ENCODE data around the gene TMEM129.

Gene TMEM129

GRCh38 chr4:1745697-1746096 lies 24.6 kb upstream of the TMEM129 start:
- no peaks in the 10 kb centered on the region for H3K9me3 ChIP-seq (ENCODE audit: control insufficient read depth, insufficient read depth, low read depth, low read length)
- ChIA-PET POLR2A (interaction anchor here (1.7 to 2.2 kb wide), 3 partner anchors 9 to 47 kb away, joined by 4 to 6 read pairs (median 5); partner anchors contain the start of genes FGFR3, TACC3 and TMEM129), CTCF (interaction anchor here (0.5 to 8.0 kb wide), 7 partner anchors 13 to 560 kb away, joined by 3 to 148 read pairs (median 3); no protein-coding TSS in a partner anchor)
- no peak overlapping the region for H3K4me3 ChIP-seq (ENCODE audit: low read depth, low read length)
- H3K36me3 ChIP-seq (ENCODE audit: control insufficient read depth in 2 of 2, insufficient read depth in 1 of 2, low read length in 2 of 2): peaks cover 0 to 41% of the 10 kb centered on the region in 2 experiments; a peak in 2 of 3 replicates
- H3K27ac ChIP-seq (ENCODE audit: extremely low read depth, low read depth, low read length): no peak overlapping the region
- no peaks in the 10 kb centered on the region for H3K4me1 ChIP-seq (ENCODE audit: control insufficient read depth, insufficient read depth, low read length)
- TF ChIP-seq PRDM10 (tag by site-specific recombination; IDR thresholded peaks at IDR 0.05): no peak
- TF ChIP-seq ZNF580 (tag by site-specific recombination; IDR thresholded peaks at IDR 0.05): no peak
- TF ChIP-seq, protein P1, sequence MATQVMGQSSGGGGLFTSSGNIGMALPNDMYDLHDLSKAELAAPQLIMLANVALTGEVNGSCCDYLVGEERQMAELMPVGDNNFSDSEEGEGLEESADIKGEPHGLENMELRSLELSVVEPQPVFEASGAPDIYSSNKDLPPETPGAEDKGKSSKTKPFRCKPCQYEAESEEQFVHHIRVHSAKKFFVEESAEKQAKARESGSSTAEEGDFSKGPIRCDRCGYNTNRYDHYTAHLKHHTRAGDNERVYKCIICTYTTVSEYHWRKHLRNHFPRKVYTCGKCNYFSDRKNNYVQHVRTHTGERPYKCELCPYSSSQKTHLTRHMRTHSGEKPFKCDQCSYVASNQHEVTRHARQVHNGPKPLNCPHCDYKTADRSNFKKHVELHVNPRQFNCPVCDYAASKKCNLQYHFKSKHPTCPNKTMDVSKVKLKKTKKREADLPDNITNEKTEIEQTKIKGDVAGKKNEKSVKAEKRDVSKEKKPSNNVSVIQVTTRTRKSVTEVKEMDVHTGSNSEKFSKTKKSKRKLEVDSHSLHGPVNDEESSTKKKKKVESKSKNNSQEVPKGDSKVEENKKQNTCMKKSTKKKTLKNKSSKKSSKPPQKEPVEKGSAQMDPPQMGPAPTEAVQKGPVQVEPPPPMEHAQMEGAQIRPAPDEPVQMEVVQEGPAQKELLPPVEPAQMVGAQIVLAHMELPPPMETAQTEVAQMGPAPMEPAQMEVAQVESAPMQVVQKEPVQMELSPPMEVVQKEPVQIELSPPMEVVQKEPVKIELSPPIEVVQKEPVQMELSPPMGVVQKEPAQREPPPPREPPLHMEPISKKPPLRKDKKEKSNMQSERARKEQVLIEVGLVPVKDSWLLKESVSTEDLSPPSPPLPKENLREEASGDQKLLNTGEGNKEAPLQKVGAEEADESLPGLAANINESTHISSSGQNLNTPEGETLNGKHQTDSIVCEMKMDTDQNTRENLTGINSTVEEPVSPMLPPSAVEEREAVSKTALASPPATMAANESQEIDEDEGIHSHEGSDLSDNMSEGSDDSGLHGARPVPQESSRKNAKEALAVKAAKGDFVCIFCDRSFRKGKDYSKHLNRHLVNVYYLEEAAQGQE (tag by site-specific recombination; IDR thresholded peaks at IDR 0.05): no peak
- TF ChIP-seq KLF16 (tag by site-specific recombination; IDR thresholded peaks at IDR 0.05): no peak
- no peak for TF ChIP-seq ZNF658 (tag by site-specific recombination; IDR thresholded peaks at IDR 0.05)
- TF ChIP-seq, protein P2, sequence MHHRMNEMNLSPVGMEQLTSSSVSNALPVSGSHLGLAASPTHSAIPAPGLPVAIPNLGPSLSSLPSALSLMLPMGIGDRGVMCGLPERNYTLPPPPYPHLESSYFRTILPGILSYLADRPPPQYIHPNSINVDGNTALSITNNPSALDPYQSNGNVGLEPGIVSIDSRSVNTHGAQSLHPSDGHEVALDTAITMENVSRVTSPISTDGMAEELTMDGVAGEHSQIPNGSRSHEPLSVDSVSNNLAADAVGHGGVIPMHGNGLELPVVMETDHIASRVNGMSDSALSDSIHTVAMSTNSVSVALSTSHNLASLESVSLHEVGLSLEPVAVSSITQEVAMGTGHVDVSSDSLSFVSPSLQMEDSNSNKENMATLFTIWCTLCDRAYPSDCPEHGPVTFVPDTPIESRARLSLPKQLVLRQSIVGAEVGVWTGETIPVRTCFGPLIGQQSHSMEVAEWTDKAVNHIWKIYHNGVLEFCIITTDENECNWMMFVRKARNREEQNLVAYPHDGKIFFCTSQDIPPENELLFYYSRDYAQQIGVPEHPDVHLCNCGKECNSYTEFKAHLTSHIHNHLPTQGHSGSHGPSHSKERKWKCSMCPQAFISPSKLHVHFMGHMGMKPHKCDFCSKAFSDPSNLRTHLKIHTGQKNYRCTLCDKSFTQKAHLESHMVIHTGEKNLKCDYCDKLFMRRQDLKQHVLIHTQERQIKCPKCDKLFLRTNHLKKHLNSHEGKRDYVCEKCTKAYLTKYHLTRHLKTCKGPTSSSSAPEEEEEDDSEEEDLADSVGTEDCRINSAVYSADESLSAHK (tag by site-specific recombination; IDR thresholded peaks at IDR 0.05): no peak
- TF ChIP-seq ZNF626 (tag by site-specific recombination; IDR thresholded peaks at IDR 0.05): no peak
- no peak for TF ChIP-seq ZBTB11 (tag by site-specific recombination; conservative IDR thresholded peaks at IDR 0.05; ENCODE audit: low read depth)
- TF ChIP-seq ZNF19 (tag by site-specific recombination; IDR thresholded peaks at IDR 0.05; ENCODE audit: low read depth): no peak
- TF ChIP-seq ZNF280D (tag by site-specific recombination; IDR thresholded peaks at IDR 0.05): no peak
- no peak for TF ChIP-seq ZNF398 (tag by site-specific recombination; IDR thresholded peaks at IDR 0.05)
- TF ChIP-seq ZBTB17 (tag by site-specific recombination; IDR thresholded peaks at IDR 0.05): no peak
- TF ChIP-seq EGR2 (tag by site-specific recombination; IDR thresholded peaks at IDR 0.05; ENCODE audit: low read depth): no peak
- no peak for TF ChIP-seq ZNF184 (tag by site-specific recombination; IDR thresholded peaks at IDR 0.05)
- TF ChIP-seq BCL11A (tag by site-specific recombination; IDR thresholded peaks at IDR 0.05; ENCODE audit: low read depth): no peak
- no peak for TF ChIP-seq ZFP3 (tag by site-specific recombination; IDR thresholded peaks at IDR 0.05; ENCODE audit: low read depth)
